GM12873 (cell line): ENCODE results near the gene SERPINA6.

ENCODE experiments used
- TF ChIP-seq, protein P1 (sequence below): IDR thresholded peaks from 2 replicates; pipeline ENCODE4 v1.5.1; 2012; ENCODE audit warnings: low read depth, mild to moderate bottlenecking, moderate library complexity, low read length, control low read depth; ENCODE audit not compliant: insufficient read depth; ENCODE audit errors: missing control alignments

SERPINA6 gene

GRCh38 chr14:94366146-94366915, 43.2 kb upstream of the SERPINA6 start, which contains the start of gene SERPINA2:
Gene SERPINA2, minus strand, starts transcription at chr14:94366698.
- TF ChIP-seq, protein P1, sequence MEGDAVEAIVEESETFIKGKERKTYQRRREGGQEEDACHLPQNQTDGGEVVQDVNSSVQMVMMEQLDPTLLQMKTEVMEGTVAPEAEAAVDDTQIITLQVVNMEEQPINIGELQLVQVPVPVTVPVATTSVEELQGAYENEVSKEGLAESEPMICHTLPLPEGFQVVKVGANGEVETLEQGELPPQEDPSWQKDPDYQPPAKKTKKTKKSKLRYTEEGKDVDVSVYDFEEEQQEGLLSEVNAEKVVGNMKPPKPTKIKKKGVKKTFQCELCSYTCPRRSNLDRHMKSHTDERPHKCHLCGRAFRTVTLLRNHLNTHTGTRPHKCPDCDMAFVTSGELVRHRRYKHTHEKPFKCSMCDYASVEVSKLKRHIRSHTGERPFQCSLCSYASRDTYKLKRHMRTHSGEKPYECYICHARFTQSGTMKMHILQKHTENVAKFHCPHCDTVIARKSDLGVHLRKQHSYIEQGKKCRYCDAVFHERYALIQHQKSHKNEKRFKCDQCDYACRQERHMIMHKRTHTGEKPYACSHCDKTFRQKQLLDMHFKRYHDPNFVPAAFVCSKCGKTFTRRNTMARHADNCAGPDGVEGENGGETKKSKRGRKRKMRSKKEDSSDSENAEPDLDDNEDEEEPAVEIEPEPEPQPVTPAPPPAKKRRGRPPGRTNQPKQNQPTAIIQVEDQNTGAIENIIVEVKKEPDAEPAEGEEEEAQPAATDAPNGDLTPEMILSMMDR, result no peak

- TF ChIP-seq, protein P1, result no peak
These were observed 42.5 kb upstream of the SERPINA6 start for GRCh38 chr14:94365624-94366023.

DNA sequence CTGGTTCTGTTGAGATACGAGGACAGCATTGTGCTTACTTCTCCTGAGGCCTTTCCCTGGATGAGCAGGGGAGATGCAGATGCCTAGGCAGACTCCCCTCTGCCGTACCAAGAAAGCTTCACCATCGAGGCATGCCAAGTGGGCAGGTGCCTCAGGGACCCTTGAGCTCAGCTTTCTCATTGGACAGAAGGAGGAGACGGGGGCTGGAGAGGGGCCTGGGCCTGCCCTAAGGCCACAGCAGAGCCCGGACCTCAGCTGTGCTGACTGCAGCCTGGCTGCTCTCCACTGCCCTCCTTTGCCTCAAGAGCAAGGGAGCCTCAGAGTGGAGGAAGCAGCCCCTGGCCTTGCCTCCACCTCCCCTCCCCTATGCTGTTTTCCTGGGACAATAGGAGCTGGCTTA, 41.8 kb upstream of the SERPINA6 start:
- TF ChIP-seq, protein P1, result no peak

DNA sequence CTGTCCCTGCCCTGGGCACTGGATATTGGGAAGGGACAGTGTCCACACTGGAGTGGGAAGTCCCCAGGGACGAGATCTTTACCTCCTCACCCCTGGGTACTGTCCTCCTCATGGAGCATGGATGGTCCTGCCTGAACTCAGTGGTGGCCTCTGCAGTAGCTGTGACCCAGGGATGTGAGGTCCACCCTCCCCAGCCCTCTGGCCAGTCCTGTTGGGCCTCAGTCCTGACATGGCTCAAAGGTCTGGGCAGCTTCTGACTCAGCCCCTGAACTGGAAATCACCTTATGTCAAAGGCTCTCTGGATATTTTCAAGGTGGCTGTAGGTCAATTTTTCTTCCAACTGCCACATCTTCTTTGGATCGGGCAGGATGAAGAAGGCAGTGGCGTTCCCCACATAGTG, 40.9 kb upstream of the SERPINA6 start:
- TF ChIP-seq, protein P1, result no peak

DNA sequence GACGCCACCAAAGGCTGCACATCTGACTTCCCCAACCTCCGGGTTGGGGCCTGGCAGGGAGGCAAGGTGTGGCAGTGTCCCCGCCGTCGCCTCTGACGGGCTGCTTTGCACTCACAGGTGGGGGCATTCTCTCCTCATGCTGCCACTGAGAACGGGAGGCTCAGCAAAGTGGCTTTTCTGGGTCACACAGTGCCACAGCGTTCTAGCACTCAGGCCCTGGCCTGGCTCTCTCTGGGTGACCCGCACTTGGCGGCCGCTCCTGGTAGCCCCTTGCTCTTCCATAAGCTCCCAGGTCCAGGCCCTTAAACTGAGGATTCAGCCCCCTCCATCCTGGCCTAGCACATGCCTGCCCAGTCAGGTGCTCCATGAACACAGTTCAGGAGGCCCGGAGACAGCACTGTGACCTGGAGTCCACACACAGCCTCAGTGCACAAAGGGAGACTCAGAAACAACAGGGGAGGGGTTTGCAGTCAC, 40.1 kb upstream of the SERPINA6 start:
- TF ChIP-seq, protein P1, result no peak

DNA sequence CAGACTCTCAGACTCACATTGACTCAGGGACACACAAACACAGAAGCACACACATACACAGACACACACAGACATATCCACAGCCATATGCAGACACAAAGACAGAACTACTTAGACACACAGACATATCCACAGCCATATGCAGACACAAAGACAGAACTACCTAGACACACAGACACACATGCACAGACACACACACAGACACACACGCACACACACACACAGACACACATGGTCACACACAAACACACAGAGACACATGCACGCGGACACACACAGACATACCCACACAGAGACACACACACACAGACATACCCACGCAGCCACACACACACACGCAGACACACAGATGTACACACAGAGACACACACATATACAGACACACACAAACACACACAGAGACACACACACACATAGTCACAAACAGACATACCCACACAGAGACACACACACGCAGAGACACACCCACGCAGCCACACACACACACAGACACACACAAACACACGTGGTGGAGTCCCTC, 39.5 kb upstream of the SERPINA6 start:
- TF ChIP-seq, protein P1, result no peak

- TF ChIP-seq, protein P1, result no peak
These were observed 38.5 kb upstream of the SERPINA6 start for GRCh38 chr14:94361682-94362081.
